Transverse colon (tissue), 4 donors: ENCODE results near the gene CCDC69.
"Not testable (repeated sequence)": the region's sequence is repeated elsewhere in the genome, so short reads cannot be mapped to it uniquely, and the experiment has no call there.

Experiments
- POLR2A ChIP-seq: fragments of 450-650 bp; IDR thresholded peaks from one replicate; pipeline ENCODE4 v1.6.1; 2016; ENCODE audit warnings: antibody characterized with exemption, mild to moderate bottlenecking, moderate library complexity
- POLR2AphosphoS5 ChIP-seq, 3 donors: sonication (generic); formaldehyde crosslinking; IDR thresholded peaks; one replicate each; pipeline ENCODE4 v1.6.1; 2016; ENCODE audit warnings: antibody characterized with exemption in 3 of 3
- TF ChIP-seq, protein P1 (sequence below), 5 experiments: fragments of 200-600 bp in 3 of 5; fragments of 450-650 bp in 2 of 5; sonication (generic) in 3 of 5; IDR thresholded peaks; 1 replicate in 2 of 5; 2 replicates in 3 of 5; pipeline ENCODE4 v1.5.1; 2016 to 2017; ENCODE audit warnings: antibody characterized with exemption in 5 of 5, inconsistent platforms in 3 of 5, mild to moderate bottlenecking in 2 of 5, moderate library complexity in 1 of 5

DNA sequence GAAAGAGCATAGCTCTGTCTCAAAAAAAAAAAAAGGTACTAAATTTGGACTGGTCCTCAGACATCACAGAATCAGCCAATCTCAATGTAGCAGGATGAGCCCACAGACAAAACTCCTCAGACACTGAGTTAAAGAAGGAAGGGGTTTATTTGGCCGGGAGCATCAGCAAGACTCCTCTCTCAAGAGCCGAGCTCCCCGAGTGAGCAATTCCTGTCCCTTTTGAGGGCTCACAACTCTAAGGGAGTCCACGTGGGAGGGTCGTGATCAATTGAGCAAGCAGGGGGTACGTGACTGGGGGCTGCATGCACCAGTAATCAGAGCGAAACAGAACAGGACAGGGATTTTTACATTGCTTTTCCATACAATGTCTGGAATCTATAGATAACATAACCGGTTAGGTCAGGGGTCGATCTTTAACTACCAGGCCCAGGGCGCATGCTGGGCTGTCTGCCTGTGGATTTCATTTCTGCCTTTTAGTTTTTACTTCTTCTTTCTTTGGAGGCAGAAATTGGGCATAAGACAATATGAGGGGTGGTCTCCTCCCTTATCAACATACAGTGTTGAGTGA lies 16.5 kb upstream of the CCDC69 start:
- TF ChIP-seq, protein P1, sequence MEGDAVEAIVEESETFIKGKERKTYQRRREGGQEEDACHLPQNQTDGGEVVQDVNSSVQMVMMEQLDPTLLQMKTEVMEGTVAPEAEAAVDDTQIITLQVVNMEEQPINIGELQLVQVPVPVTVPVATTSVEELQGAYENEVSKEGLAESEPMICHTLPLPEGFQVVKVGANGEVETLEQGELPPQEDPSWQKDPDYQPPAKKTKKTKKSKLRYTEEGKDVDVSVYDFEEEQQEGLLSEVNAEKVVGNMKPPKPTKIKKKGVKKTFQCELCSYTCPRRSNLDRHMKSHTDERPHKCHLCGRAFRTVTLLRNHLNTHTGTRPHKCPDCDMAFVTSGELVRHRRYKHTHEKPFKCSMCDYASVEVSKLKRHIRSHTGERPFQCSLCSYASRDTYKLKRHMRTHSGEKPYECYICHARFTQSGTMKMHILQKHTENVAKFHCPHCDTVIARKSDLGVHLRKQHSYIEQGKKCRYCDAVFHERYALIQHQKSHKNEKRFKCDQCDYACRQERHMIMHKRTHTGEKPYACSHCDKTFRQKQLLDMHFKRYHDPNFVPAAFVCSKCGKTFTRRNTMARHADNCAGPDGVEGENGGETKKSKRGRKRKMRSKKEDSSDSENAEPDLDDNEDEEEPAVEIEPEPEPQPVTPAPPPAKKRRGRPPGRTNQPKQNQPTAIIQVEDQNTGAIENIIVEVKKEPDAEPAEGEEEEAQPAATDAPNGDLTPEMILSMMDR (IDR thresholded peaks at IDR 0.05) = not testable (repeated sequence)
- not testable (repeated sequence) for TF ChIP-seq POLR2AphosphoS5 (IDR thresholded peaks at IDR 0.05); POLR2A
